ENCODE measurements around the gene MTHFD2L. TPM values are rescaled to one million over a fixed set of nuclear protein-coding genes. Genes with fewer than 3 reads are reported as not detected.

Gene MTHFD2L
- total RNA-seq, 1 experiment from 2014 or later: 11.6 TPM

DNA sequence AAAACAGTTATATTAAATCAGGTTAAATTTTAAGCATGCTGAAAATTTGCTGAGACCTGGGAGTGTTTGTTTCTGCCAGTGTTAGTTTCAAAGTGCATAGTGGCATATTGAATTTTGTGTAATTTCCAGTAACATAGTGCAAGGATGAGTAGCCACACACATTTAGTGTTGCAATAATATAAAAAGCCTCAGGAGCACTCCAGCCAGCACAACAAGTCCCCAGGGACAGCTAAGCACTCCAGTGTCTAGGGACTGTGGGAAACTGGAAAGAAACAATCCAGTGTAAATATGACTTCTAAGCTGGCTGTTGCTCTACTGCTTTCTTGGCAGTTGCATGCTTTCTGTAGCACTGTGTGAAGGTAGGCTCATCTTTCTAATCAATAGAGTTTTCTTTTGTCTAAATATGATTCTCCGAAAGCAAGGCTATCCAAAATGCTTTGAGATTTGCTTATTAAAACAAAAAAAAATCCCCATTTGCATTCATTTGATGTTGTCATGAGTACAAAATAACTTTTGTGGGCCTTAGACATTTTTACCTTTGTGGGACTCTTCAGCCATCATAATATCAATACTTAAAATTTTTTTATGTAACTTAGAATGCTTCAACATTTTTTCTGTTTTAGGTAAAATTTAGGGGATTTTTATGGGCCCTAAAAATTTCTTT is 34.7 kb upstream of the MTHFD2L start:
- no peak overlapping the region for H3K9ac ChIP-seq (ENCODE audit: extremely low read depth, insufficient read length, low read length)
- no peak overlapping the region for H2BK120ac ChIP-seq (ENCODE audit: low read depth, low read length, poor library complexity, severe bottlenecking)
- no peaks in the 10 kb centered on the region for H3K27me3 ChIP-seq (ENCODE audit: insufficient read depth, low read length)
- H2AFZ ChIP-seq (ENCODE audit: low read length): no peak overlapping the region
- no peak overlapping the region for H3K4me2 ChIP-seq (ENCODE audit: insufficient read depth, insufficient read length, low read length)
- H3K27ac Mint-ChIP-seq: no peak overlapping the region
- H3K14ac ChIP-seq (ENCODE audit: insufficient read depth, low read length): no peak overlapping the region
- no CpG with 5 or more reads among the region's 1 CpG for WGBS (ENCODE audit: extremely low coverage, insufficient read length, low lambda C conversion rate)
- H4K5ac ChIP-seq (ENCODE audit: insufficient read length, low read depth, low read length): no peak overlapping the region
- no peak overlapping the region for H3K27ac ChIP-seq (ENCODE audit: insufficient read length, low read depth, low read length)
- H2BK15ac ChIP-seq (ENCODE audit: low read depth, low read length): no peak overlapping the region
- H3K18ac ChIP-seq (ENCODE audit: insufficient read length, low read depth, low read length): no peak overlapping the region
- no peak for DNase-seq
- H3K36me3 Mint-ChIP-seq (ENCODE audit: insufficient read depth in 1 of 3, low read depth in 3 of 3): peaks cover 8 to 27% (median 17%) of the 10 kb centered on the region in 3 experiments
- H3K23ac ChIP-seq (ENCODE audit: insufficient read length, low read depth, low read length): no peak overlapping the region
- no peaks in the 10 kb centered on the region for H3K79me1 ChIP-seq (ENCODE audit: insufficient read depth, low read depth, low read length, poor library complexity, severe bottlenecking)
- no peaks in the 10 kb centered on the region for H3K4me1 ChIP-seq (ENCODE audit: insufficient read depth, low read length)
- H4K91ac ChIP-seq (ENCODE audit: insufficient read length, low read depth, low read length): no peak overlapping the region
- H3K23me2 ChIP-seq (ENCODE audit: insufficient read length, low read depth, low read length, poor library complexity, severe bottlenecking): no peaks in the 10 kb centered on the region
- no peak overlapping the region for H3T11ph ChIP-seq (ENCODE audit: low read length)
- no peaks in the 10 kb centered on the region for H3K4me1 Mint-ChIP-seq
- H3K9me3 ChIP-seq (ENCODE audit: control insufficient read depth, low read depth, low read length): peaks cover 11% of the 10 kb centered on the region
- H3K79me2 ChIP-seq (ENCODE audit: insufficient read depth, low read length): no peaks in the 10 kb centered on the region
- H2BK20ac ChIP-seq (ENCODE audit: low read depth, low read length, poor library complexity, severe bottlenecking): no peak overlapping the region
- H4K20me1 ChIP-seq (ENCODE audit: control insufficient read depth, insufficient read depth, insufficient read length): no peaks in the 10 kb centered on the region
- TF ChIP-seq, protein P1, sequence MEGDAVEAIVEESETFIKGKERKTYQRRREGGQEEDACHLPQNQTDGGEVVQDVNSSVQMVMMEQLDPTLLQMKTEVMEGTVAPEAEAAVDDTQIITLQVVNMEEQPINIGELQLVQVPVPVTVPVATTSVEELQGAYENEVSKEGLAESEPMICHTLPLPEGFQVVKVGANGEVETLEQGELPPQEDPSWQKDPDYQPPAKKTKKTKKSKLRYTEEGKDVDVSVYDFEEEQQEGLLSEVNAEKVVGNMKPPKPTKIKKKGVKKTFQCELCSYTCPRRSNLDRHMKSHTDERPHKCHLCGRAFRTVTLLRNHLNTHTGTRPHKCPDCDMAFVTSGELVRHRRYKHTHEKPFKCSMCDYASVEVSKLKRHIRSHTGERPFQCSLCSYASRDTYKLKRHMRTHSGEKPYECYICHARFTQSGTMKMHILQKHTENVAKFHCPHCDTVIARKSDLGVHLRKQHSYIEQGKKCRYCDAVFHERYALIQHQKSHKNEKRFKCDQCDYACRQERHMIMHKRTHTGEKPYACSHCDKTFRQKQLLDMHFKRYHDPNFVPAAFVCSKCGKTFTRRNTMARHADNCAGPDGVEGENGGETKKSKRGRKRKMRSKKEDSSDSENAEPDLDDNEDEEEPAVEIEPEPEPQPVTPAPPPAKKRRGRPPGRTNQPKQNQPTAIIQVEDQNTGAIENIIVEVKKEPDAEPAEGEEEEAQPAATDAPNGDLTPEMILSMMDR (conservative IDR thresholded peaks at IDR 0.05): no peak
- no peak overlapping the region for H3K4ac ChIP-seq (ENCODE audit: low read depth, low read length)
- peaks cover 20 to 37% of the 10 kb centered on the region in 2 experiments; a peak in 4 of 5 replicates for H3K9me3 Mint-ChIP-seq
- no peak overlapping the region for H2BK12ac ChIP-seq (ENCODE audit: insufficient read length, low read depth, low read length)
- no peak overlapping the region for H3K4me3 Mint-ChIP-seq
- no peak overlapping the region for H2AK5ac ChIP-seq (ENCODE audit: insufficient read length, low read length)
- H3K27me3 Mint-ChIP-seq (ENCODE audit: low read depth): peaks cover 2% of the 10 kb centered on the region; the same call in 1 of the 2 replicates
- H3K56ac ChIP-seq (ENCODE audit: insufficient read length, low read depth, low read length): no peak overlapping the region
- no peak overlapping the region for H4K8ac ChIP-seq (replicated peaks; ENCODE audit: insufficient read length, low read depth, low read length)
- no peak overlapping the region for H2BK5ac ChIP-seq (ENCODE audit: insufficient read length, low read length)

All from H9 (cell line).